Right forelimb (tissue), 1 donor: Measurements from ENCODE around the gene ZNF747.

Experiments used
- DNase-seq: peaks from one replicate; pipeline ENCODE4 v3.0.0-alpha.2; 2018

The ZNF747 gene

DNA sequence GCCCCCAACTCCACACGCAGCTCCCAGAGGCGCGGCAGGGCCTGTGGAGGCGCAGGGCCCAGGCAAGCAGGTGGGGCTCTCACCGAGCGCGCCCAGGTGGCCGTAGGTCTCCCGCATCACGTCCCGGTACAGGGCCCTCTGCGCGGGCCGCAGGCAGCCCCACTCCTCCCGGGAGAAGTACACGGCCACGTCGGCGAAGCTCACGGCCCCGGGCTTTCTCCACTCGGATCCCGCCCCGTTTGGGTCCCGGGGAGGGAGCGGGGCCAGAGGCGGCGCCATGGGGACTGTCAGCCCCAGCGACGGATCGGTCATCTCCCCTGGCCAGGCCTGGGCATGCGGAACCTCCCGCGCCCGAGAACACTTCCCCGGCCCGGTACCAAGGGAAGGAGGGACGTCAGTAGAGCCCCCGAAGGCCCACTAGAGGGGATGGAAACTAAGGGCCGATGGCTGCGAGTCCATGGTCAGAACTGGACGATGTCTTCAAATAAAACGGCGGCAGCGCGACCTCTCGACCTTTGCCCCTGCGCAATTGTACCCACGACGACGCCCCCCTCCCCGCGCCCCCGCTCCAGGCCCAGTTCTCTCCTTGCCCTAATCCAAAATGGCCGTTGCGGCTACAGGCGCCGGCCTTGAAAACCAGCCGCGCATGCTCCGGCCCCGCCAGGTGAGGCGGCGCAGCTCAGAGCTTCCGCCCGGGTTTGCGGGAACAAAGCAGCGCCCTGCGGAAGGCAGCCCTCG lies at the start of gene ZNF747:
Gene ZNF747 (minus strand): TSS at position 491 of the 738 bp plus-strand sequence. CDS start 179 bp downstream, at position 312.
- peak; percentile 94 for DNase-seq

DNA sequence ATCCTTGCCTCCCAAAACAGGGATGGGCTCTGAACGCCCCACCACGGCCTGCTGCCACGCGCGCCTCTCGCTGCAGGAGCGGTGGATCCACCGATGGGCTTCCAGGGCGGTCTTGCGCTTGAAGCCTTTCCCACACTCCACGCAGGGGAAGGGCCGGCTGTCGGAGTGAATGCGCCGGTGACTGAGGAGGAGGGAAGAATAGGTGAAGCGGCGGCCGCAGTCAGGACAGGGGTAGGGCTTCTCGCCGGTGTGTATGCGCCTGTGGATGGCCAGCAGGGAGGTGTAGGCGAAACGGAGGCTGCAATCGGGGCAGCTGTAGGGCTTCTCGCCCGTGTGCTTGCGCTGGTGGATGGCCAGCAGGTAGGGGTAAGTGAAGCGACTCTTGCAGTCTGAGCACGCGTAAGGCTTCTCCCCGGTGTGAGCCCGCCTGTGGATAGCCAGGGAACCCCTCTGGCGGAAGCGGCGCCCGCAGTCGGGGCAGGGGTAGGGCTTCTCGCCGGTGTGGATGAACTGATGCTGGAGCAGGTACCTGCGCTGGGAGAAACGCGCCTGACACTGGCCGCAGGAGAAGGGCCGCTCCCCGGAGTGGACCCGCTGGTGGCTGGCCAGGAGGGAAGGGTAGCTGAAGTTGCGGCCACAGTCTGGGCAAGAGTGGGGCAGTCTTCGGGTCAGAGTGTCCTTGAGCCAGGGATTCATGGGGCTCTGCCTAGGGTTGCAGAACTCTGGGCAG lies 48.1 kb upstream of the ZNF747 start:
- no peak for DNase-seq

DNA sequence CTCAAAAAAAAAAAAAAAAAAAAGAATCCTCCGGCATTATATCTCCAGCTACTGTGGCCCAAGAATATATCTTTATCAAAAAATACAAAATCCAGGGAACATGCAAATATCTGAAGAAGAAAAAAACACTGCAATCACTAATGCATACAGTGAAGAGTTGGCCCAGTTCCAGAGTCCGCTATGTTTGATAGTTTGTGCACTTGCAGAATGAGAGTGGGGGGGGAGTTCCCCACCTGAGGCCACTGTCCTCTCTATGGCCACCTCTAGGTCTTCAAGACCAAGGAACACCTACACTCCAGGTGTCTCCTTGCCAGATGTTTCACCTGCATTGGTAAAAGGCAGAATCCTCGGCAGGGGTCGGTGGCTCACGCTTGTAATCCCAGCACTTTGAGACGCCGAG lies 46.8 kb upstream of the ZNF747 start:
- DNase-seq: no peak

DNA sequence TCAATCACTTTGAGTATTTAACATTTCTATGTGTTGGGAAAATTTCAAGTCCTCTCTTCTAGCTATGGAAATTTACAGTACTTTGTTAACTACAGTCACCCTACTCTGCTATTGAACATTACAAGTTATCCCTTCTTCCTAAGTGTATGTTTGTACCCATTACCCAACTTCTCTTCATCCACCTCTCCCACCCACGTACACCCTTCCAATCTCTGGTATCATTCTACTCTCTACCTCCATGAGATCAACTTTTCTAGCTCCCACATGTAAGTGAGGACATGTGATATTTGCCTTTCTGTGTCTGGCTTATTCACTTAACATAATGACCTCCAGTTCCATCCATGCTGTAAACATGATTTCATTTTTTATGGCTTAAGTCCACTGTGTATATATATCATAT lies 40.0 kb upstream of the ZNF747 start:
- DNase-seq: no peak

DNA sequence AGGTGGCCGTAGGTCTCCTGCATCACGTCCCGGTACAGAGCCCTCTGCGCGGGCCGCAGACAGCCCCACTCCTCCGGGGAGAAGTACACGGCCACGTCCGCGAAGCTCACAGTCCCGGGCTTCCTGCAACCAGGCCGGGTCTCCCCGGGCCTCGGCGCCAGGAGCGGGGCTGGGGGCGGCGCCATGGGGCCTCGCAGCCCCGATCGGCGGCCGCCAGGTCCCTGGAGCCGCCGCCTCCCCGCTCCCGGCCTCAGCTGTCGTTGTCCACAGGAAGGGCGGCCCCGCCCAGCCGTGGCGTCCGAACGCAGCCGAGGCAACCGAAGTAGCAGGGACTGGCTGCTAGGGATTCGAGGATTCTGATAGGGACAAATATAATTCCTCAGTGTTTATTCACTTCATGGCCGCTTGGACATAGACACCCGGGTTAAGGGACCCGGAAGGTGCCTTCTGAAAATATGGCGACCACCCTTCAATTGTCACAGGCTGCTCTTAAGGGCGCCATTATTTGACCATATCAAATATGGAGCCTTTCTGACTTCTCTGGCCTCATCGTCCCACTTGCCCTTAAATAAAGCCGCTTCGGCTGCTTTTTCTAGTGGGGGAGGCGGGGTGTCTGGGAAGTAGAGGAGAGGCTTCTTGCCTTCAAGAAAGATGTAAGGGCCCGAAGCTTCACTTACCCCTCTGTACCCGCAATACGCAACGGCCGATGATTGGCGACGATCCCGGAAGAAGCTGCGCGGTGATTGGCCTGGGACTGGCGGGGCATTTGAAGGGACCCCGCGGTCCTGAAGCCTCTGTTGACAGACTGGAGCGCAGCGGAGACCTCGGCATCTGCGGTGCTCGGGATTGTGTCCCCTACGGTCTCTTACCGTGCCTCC lies 37.0 kb upstream of the ZNF747 start, which contains the start of gene ZNF688:
Gene ZNF688 (minus strand): TSS at position 270 of the 878 bp plus-strand sequence. CDS start 85 bp downstream, at position 185.
- peak; percentile 96 for DNase-seq

DNA sequence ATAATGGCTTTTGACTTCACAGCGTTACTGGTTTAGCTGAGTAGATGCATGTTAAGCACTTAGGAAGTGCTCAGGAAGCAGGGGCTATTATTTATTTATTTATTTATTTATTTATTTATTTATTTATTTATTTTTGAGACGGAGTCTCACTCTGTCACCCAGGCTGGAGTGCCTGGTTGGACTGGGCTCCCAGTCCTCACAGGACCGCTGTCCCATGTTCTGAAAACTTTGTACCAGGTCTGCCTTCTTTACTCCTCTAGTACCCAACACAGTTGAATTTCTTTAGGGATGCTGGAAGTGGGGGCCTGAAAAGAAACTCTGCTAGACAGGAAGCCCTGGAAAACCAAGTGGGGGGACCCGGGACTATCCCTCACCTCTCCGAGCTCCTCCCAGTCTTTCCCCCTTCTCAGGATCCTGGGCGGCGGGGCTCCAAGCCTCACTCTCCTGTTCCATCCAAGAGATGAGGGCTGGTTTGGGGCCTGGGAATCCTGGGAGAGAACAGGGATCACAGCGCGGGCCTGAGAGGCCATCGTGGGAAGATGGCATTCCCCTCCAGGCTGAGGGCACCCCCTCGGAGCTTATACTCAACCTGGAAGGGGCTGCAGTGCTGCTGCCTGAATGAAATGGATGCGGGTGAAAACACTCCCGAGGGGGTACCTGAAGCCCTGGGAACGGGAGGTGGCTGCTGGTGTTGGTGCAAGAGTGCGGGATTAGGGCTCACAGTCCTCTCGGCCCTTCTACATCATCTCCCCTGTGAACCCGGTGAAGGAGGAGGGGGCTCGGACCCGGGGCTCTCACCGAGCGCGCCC lies 36.2 kb upstream of the ZNF747 start:
- DNase-seq: peak; percentile 69

DNA sequence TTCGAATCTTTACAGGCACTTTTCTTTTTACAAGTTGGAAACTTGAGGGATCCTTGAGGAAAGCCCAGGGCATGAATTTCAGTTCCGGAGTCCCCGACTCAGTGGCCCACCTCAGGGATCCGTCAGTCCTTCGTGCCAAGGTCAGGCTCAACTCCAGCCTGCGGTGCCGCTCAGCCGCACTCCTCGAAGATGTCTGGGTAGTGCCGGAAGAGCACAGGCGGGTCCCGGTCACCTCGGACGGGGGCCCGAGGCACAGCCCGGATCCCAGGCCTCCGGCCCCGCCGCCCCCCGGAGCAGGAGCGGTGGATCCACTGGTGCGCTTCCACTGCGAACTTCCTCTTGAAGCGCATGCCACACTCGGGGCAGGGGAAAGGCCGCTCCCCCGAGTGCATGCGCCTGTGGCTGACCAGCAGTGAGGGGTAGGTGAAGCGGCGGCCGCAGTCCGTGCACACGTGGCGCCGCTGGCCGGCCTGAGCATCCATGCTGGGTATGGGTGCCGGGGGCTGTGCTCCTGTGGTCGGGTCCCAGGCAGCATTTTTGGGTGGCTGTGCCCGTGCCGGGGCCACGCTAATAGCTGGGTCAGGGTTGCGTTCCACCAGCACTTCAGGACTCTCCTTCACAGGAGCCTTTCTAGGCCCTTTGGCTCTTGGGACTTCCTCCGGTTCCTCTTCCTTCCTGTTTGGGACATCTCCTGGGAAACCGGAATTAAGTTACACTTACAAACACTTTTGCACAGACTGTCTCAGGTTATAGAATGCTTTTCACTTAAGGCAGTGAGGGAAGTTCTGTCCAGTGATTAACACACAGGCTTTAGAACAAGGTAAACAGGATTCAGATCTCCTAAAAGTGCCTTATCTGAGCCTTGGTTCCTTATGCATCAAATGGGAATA lies 35.3 kb upstream of the ZNF747 start:
- DNase-seq: no peak

DNA sequence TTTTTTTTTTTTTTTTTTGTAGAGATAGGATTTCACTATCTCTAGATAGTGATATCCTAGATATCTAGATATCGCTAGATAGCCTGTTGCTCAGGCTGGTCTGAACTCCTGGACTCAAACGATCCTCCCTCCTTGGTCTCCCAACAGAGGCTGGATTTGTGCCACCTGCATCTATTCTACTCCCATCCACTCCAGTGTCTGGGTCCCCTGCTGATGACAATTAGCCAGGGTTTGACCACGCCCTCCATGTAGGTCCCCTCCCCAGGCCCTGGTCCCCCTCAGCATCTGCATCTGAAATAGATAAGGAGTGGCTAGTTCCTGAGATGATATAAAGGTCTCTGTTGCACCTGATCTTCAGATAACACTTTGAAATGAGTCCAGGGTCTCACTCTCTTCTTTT lies 34.6 kb upstream of the ZNF747 start:
- DNase-seq: no peak

DNA sequence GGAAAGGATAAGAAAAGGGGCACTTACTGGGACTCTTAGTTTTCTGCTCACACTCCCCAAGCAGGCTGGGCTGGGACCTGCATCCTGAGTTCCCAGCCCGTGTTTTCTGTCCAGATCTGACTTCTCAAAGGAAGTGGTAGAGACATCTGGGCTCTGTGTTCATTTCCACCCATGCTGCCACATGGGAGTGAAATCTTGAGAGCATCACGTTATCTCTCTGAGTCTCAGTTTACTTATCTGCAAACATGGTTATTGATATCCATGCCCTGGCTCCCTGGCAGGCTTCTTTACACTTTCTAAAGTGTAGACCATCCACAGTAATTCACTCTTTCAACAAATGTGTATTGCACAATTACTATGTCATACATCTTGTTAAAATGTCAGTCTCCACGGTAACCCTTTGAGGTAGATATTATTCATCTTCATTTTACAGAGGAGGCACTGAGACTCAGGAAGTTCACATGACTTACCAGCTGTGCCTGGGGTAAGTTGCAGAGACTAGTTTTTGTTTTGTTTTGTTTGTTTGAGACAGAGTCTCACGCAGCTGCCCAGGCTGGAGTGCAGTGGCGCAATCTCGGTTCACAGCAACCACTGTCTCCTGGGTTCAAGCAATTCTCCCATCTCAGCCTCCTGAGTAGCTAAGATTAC lies 33.5 kb upstream of the ZNF747 start:
- DNase-seq: no peak

DNA sequence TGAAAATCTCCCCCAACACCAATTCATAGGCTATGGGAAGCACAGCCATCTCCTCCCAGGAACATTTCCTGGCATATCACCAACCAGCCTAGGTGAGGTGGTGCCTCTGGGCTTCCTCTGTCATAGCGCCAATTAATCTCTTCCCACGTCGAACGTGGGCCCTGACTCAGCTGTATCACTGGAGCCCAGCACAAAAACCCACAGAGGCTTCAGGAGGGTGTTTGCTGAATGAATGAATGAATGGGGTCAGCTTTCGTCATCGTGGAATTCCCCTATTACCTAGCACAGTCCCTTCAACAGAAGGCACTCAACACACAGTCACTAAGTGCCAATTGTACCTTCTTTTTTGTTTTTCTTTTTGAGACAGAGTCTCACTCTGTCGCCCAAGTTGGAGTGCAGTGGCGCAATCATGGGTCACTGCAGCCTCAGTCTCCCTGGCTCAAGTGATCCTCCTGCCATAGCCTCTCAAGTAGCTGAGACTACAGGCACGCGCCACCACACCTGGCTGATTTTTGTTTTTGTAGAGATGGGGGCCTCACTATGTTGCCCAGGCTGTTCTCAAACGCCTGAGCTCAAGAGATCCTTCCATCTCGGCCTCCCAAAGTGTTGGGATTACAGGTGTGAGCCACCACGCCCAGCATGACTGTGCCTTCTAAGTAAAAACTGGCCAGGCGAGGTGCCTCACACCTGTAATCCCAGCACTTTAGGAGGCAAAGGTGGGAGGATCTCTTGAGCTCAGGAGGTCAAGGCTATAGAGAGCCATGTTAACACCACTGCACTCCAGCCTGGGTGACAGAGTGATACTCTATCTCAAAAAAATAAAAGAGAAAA lies 32.7 kb upstream of the ZNF747 start:
- no peak for DNase-seq

DNA sequence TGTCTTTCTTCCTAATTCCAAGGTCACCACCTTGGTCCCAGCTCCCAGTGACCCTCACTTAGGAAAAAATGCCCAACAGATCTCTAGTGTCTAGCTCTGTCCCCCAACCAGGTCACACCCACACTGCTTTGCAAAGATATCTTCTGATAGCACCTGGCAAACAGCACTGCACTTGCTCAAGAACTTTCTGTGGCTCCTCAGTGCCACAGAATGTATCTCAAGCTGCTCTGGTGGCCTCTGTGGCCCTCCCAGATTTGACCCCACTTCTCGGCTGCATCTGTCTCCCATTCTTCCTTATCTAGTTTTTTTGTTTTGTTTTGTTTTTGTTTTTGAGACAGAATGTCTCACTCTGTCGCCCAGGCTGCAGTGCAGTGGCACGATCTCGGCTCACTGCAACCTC lies 31.9 kb upstream of the ZNF747 start:
- no peak for DNase-seq

DNA sequence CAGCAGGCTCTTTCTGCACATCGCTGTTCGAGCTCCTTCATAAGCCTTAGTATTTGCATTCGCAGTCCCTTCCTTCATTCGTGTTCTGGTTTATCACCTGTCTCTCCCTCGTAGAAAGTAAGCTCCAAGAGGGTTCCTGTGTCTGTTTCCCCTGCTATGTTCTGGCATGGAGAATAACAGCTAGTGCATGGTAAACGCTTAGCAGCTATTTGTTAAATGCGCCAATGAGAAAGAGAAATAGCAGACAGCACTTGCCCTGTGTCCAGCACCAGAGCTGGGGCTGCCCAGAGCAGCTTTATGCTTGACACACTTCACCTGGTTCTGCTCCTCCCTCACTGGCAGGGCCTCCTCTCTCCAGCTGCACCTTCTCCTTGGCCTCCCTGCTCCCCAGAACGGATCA lies 31.3 kb upstream of the ZNF747 start:
- no peak for DNase-seq

DNA sequence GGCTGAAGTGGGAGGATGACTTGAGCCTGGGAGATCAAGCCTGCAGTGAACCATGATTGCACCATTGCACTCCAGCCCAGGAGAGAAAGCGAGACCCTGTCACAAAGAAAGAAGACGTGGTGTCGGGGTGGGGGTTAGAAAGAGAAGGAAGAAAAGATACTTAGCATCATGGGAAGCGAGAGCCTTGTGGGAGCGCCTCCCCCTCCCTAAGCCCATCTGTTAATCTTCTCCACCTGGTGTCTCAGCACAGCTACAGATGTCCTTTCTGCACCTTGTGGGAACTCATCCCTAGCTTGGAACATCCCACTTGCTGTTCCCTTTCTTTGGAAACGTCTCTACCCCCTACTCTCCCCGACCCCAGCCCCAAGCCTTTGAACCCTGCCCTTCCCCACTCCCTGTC lies 30.9 kb upstream of the ZNF747 start:
- DNase-seq: no peak

DNA sequence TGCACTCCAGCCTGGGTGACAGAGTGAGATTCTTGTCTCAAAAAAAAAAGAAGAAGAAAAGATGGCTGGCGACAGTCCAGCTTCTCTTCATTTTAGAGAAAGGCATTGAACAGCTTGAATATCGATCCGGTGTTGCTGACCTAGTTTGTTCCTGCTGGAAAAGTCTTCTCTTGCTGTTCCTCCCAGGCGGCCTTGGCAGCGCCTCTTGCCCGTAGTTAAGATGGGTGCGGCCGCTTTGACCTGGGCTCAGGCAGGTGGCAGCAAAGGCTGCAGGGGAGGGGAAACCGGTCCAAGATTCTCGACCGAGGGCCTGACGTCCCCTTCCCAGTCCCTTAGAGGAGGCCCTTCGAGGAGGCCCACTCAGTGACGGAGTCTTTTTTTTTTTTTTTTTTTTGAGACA lies 27.4 kb upstream of the ZNF747 start:
- peak; percentile 39 for DNase-seq

DNA sequence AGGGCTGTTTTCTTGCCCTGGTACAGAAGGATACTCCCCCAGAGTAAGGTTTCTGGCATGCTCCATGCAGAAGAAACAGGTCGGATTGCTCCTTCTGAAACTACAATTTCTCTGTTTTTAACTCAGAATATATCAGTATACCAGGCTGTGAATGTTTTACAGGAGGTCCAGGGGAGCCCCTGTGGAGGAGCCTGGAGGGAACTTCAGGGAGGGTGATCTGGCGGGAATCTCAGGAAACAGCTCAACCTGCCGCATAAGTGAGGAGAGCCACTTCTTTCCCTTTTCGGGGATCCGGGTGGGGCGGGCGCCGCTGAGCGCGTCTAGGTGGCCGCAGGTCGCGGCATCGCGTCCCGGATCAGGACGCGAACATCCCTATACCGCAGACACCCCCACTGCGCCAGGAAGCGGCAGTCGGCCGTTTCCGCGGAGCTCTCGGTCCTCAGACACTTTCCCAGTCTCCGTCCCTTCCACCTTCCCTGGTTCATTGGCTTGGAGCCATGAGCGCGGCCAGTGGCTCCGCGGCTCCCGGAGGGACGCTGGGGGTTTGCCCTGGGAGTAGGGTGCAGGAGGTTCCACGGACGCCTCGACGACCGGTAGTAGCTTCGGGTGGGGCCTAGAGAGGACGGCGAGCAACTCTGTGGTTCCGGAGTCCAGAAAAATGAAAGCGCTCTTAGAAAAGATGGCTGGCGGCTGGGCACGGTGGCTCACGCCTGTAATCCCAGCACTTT lies 26.6 kb upstream of the ZNF747 start:
- peak; percentile 44 for DNase-seq

DNA sequence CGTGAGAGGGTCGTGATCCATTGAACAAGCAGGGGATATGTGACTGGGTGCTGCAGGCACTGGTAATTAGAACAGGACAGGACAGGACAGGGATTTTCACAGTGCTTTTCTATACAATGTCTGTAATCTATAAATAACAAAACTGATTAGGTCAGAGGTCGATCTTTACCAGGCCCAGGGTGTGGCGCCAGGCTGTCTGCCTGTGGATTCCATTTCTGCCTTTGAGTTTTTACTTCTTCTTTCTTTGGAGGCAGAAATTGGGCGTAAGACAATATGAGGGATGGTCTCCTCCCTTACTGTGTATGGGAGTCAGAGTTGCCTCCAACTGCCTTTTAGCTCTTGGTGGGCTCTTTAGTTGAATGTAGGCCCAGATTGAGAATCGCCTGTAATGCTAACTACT lies 25.0 kb upstream of the ZNF747 start:
- DNase-seq: no peak

DNA sequence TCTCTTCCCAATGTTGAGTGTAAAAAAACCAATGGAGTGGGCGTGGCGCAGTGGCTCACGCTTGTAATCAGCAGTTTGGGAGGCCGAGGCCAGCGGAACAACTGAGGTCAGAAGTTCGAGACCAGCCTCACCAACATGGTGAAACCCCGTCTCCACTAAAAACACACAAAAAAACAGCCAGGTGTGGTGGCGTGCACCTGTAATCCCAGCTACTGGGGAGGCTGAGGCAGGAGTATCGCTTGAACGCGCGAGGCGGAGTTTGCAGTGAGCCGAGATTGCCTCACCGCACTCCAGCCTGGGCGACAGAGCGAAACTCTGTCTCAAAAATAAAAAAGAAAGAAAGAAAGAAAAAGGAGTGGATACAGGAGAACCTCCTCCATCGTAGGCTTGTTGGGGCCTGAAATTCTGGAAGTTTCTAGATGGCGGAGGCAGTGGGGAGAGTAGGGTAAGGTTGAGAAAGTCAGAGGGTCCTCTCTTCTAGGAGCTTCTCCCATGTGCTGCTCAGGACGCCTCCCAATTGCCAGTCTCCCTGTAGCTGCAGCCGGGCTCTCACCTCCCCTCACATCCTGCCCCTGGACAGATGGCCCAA lies 24.2 kb upstream of the ZNF747 start:
- no peak for DNase-seq

DNA sequence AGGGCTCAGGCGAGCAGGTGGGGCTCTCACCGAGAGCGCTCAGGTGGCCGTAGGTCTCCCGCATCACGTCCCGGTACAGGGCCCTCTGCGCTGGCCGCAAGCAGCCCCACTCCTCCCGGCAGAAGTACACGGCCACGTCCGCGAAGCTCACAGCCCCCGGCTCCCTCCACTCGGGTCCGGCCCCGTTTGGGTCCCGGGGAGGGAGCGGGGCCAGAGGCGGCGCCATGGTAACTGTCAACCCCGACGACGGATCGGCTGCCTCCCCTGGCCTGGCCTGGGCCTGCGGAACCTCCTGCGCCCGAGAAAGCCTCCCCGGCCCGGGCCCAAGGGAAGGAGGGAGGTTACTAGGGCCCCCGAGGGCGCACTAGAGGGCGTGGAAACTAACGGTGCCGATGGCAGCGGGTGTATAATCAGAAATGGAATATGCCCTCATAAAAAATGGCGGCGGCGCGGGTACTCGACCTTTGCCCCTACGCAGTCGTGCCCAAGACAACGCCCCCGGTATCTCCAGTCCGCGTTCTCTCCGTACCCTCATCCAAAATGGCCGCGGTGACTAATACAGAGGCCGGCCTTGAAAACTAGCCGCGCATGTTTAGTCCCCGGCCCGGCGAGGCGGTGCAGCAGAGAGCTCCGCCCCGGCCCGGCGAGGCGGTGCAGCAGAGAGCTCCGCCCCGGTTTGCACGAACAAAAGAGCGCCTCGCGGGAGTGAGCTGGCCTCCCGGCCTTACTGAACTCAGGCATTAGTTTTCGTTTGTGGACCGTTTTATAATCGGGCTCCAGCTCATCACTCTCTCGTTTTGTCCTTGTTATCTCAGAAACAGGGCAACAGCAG lies 23.5 kb upstream of the ZNF747 start, which contains the start of gene ZNF764:
Gene ZNF764 (minus strand): TSS at position 418 of the 832 bp plus-strand sequence. CDS start 192 bp downstream, at position 226.
- peak; percentile 96 for DNase-seq
